Activated T-cell treated with anti-CD3 and anti-CD28 coated beads for 1 hour (primary cell): ENCODE data around the gene CFAP161.
"Not testable (repeated sequence)": the region's sequence is repeated elsewhere in the genome, so short reads cannot be mapped to it uniquely, and the experiment has no call there.

ENCODE experiments used
- DNase-seq: peaks from one replicate; pipeline ENCODE4 v3.0.0-alpha.2; 2020; ENCODE audit warnings: low read depth

The CFAP161 gene

GRCh38 chr15:81157939-81158223 lies 23.8 kb downstream of the CFAP161 start:
- no peak for DNase-seq

- not testable (repeated sequence) for DNase-seq
Observed at GRCh38 chr15:81158561-81158960, 24.5 kb downstream of the CFAP161 start.

DNA sequence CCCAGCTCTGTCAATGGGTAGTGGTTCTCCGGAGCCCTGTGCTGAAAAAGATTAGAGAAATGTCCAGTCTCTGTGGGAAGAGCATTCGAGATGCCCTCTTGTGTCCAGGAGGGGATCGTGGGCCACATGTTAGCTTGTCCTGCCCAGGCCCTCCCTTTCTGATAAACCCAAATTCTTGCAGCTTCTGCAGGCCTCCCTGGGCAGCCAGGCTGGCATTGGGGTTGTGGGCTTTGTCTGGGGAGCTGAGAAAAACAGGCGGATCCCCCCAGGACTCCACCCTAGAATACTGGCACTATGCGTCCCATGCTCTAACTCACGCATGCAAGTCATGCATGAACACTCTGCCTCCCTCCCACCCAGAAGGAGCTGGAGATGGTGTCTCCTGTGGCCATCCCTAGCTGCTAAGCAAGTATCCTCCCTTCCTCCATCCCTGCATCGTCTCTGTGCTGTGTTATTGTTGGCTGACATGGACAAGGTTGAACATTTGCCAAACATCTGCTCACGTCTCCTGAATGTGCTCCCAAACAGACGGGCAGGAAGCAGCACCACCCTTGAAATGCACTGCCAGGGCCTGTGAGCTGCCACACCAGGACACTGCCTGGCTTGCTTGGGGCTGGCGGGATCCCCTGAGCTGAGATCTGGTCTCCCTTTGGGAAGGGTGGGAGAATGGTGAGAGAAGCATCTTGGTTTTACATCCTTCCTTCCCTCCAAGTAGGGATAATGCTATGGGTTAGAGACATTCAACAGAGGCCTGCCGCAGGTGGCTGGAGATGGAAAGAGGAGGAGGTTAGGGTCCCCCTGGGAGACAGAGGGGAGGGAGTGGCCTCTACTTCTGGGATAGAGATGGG lies 26.5 kb downstream of the CFAP161 start:
- no peak for DNase-seq

DNA sequence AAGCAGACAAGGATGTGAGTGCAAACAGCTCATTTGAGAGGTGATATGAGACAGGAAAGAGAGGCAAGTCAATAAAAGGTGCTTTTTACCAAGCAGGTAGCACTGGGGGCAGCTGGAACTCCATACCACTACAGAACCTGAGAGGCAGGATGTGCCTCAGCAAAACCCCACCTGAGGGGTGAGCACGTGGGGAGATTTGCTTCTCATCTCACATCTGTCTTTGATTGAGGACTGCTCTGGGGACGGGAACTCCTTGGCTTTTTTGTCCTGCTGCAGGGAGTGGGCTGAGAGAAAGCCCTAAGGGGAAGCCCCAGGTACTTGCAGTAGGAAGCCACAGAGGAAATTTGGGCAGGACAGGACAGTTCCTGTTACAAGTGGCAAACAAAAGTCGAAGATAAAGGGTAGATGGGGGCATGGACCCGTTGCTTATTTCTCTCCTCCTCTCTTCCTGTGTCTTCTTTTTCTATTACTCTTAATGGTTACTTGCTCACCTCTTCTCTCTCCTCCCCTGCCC lies 27.1 kb downstream of the CFAP161 start:
- DNase-seq, result no peak

DNA sequence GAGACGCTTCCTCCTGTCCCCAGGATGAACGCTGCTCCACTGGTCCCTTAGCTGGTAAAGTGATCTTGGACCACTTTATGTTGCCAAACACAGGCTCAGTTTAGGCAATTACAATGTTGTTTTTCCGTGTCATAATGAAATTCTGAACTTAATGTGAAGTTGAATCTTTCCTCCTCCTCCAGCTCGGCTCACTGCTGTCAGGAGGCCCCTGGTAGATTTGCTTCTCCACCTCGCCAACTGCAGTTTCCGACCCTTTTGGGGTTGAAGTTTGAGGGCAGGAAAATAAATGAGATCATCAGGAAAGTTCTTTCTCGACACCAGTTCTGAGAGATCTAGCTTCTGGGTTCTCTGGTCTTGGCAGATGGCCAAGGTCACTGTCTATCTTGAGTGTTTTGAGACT lies 27.8 kb downstream of the CFAP161 start:
- DNase-seq, result no peak

- DNase-seq, result no peak
Observed at GRCh38 chr15:81163961-81164800, 30.1 kb downstream of the CFAP161 start.

DNA sequence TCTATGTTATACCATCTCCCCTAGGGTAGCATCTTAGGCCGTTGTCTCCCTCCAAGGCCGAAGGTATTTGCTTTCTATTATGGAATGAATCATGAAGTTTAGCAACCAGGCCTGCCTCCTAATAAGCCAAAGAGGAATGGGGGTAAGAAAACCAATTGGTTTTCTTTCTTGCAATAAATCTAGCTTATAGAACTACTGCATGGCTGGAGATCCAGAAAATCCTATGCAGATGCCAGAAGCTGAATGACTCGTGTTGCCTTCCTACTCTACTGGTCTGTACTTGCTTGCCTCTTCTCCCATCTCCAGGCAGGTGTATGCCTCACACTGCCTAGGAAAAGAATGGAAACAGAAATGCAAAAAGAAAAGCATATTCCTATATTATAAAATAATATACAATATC lies 31.5 kb downstream of the CFAP161 start:
- no peak for DNase-seq

DNA sequence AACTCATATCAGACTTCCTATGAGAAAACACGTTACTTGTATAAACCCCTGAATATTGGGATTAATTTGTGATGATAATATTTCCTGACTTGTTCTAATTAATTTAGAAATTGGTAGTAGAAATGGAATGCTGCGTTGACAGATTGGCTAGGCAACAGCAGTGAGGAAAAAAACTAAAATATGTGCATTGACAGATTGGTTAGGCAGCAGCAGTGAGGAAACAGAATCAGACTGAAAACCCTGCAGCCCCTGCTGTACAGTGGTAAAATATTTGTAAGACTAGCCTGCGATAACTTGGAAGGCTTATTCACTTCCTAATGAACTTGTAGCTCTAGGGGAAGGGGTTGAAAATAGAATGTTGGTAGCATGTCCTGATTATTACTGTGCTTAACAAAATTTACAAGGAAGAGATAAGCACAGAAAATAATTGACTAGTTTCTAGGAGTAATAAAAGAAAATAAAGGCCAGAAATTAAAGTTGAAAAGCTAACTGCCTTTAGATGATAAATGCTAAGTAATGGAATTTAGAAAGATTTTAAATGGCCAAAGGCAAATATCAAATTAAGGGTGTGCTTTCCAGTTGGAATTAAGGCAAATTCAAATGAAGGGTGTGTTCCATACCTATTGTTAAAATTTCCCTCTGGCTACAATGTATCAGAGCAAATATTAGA lies 32.7 kb downstream of the CFAP161 start:
- no peak for DNase-seq

DNA sequence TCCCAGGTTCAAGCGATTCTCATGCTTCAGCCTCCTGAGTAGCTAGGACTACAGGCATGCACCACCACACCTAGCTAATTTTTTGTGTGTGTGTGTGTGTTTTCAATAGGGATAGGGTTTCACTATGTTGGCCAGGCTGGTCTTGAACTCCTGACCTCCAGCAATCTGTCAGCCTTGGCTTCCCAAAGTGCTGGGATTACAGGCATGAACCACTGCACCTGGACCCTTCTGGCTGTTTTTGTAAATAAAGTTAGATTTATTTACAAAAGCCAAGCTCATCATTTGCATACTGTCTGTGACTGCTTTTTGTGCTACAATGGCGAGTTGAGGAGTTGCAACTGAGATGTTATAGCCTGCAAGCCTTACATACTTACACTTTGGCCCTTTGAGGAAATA lies 34.1 kb downstream of the CFAP161 start:
- no peak for DNase-seq

- no peak for DNase-seq
Observed at GRCh38 chr15:81168644-81169043, 34.6 kb downstream of the CFAP161 start.

GRCh38 chr15:81170511-81170910 lies 36.4 kb downstream of the CFAP161 start:
- no peak for DNase-seq

DNA sequence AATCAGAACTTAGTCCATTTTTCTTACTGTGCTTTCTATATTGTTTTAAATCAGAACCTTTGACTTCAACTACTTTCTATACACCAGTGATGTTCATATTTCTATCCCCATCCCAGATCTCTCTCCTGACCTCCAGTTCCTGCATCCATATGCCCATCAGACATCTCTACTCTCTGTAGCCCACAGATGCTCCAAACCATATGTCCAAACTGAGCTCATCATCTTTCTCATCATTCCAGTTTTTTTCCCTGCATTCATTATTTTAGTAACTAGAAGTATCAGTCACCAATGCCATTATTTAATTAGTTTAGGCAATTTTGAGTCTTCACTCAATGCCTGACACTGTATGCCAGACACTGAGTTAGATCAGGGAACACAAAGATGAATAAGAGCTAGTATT lies 37.2 kb downstream of the CFAP161 start:
- DNase-seq, result no peak

DNA sequence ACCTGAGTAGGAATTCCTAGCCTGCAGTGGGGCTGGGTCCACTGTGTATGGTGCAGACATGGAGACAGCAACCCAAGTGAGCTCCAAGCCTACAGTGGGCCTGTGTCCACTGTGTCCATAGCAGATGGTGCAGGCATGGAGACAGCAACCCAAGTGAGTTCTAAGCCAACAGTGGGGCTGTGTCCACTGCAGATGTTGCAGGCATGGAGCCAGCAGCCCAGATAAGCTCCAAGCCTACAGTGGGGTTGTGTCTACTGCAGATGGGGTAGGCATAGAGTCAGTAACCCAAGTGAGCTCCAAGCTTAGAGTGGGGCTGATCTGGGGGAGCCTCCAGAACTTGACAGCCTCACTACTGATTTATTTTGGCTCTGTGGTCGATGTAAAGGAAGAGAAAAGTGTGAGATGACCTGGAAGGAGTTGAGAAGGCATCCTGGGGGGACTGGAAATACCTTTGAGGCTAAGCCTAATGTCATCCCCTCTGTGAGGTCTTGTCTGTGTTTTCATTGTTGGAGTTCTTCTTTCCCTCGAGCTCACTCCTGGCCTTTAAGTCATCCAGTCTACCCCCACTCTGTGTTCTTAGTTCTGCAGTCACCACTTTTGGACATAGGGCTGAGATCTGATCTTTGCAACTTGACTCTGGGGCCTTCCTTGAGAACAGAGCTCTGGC lies 40.2 kb downstream of the CFAP161 start:
- DNase-seq, result no peak

DNA sequence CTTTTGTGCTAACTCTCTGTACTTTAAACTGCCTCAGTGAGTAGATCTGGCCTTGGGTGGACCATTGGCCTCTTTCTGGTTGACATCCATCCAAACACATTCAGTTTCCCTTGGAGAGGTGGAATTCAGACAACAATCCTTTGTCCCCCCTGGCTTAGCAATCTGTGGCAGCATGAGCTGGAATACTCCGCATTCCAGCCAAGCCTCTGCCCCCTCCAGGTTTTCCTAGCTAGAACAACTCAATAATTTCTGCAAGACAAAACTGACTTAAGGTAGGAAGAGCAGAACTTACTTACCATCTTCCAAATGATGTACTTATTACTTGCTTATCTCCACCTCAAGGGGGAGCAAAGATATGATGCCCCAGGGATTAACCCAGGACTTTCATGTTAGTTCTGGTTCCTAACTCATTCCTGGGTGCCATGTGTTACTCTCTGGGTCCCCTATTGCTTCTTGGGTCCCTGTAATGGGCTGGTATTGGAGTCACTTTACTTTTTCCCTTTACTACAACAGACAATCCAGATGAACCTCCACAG lies 40.8 kb downstream of the CFAP161 start:
- DNase-seq, result no peak

DNA sequence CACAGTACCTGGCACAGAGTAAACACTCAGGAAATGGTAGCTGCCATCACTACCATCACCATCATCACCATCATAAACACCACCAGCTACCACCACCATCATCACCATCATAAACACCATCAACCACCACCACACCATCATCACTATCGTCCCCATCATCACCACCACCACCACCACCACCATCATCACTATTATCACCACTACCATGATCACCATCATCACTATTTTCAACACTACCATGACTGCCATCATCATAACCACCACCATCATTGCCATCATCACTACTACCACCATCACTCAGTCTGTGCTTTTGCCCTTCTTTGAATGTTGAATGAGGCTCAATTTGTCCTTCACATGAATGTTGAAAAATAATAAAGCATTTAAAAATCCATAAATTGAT lies 41.4 kb downstream of the CFAP161 start:
- no peak for DNase-seq

DNA sequence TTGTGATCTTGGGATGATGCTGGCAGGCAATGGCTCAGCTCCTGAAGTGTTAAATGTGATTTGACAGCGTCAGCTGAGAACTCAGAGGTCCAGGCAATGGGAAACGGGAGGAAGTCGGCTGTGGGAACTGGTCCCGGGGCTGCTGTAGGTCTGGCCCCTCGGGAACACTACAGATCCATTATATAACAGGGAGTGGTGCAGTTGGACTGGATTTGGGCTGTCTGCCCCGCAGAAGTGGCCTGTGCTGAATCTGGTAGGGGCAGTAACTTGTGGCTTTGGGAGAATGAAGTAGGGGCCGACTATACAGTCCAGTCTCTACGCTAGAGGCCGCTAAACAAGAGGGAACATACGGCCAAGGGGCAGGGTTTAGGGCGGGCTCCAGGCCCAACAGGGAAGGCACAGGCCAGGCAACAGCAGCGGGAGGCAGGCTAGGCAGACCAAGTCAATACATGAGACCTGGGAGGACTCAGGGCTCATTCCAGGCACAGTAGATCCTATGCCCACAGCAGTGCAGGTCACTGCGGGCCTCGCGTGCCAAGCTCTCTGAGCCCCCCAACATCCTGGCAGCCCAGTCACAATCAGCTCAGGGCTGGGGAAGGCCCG lies 42.3 kb downstream of the CFAP161 start:
- DNase-seq, result no peak

GRCh38 chr15:81178365-81178764 lies 44.3 kb downstream of the CFAP161 start:
- no peak for DNase-seq

GRCh38 chr15:81181220-81181619 lies 47.1 kb downstream of the CFAP161 start:
- no peak for DNase-seq

DNA sequence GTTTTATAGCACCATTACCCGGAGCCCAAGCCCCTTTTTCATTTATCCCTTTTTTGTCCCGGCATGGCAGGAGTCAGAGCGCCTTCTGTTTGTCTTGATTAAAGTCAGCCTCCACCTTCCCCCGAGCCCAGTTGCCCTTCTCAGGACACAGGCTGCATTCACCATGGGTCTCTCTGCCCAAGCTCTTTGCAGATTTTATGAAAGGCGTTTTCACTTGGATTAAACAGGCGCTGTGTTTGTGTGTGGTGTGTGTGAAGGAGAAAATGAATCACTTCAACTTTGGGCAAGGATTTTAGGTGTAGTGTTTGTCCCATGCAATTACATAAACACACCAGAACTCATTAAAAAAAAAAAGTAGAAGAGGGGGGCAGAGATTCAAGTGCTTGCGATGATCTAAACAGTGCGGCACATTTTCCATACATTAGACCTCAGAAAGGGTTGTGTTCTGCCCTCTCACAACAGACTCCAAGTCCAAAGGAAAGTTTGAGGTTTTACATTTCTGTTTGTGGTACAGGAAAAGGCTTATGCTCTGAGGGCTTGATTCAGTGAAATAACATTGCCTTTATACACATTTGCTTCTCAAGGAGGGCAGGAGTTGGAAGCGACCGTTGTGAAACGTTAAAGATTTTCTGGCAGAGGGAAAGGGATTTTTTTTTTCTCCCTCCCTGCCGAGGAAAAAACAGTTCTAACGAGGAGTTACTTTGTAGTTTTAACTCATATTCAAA lies 48.1 kb downstream of the CFAP161 start:
- no peak for DNase-seq

DNA sequence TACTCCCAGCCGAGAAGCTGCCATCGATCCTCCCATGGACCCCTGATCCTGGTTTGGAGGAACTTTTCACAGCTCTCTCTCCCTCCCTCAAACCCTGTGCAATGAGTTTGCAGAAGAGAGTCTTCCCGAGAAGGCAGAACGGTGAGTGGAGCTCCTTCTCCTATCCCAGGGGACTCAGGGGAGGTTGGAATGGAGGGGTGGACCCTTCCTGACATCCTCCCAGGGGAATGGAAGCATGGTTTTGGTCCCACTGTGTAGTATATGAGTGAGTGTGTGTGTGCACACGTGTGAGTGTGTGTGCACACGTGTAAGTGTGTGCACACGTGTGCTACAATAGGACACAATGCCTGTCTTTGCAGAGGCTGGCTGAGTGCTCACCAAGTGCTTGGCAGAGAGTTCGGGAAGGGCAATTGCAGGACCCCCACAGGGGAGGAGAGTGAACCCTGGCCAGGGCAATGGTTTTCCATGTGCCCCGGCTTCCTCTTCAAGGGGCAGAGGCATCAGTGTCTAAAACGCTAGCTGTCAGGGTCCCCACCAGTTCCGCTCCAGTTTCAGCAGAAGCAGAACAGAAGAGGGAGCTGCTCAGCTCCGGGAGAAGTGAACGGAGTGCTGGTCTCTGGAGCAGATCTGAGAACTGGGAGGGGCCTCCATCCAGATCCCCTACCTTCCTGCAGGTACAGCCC lies 48.8 kb downstream of the CFAP161 start:
- no peak for DNase-seq
